Kidney capillary endothelial cell (primary cell): ENCODE results near the gene TBKBP1.
A peak's percentile ranks its signal among the peaks of the same experiment; 100 is the strongest.
"Not testable (repeated sequence)": the region's sequence is repeated elsewhere in the genome, so short reads cannot be mapped to it uniquely, and the experiment has no call there.

Experiments
- DNase-seq: peaks from one replicate; pipeline ENCODE4 v3.0.0-alpha.2; 2018; ENCODE audit warnings: low spot score

The TBKBP1 gene

DNA sequence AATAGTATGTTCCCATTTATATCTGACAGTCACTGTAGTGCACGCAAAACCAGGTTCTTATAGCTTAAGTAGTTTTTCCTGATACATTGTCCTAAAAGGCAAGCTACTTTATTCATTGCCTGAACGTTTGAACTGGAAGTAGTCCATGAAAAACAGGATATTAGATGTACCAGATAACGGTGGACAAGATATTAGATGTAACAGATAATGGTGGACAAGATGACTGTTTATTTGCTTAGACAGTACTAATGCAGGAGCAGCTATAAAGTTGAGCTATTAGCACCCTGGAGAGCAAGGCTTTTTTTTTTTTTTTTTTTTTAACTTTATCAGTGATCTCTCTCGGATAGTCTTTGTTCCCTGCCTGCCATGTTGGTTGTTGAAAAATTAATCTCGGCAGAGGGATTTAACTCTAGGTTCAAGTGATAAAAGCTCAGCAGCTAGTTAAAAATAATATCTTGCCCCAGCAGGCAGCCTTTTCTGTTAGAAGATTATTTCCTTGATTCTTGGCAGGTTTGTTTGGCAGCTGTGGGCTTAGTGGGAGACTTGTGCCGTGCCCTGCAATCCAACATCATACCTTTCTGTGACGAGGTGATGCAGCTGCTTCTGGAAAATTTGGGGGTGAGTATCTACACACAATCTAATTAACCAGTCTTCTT, 17.3 kb upstream of the TBKBP1 start:
- no peak for DNase-seq

DNA sequence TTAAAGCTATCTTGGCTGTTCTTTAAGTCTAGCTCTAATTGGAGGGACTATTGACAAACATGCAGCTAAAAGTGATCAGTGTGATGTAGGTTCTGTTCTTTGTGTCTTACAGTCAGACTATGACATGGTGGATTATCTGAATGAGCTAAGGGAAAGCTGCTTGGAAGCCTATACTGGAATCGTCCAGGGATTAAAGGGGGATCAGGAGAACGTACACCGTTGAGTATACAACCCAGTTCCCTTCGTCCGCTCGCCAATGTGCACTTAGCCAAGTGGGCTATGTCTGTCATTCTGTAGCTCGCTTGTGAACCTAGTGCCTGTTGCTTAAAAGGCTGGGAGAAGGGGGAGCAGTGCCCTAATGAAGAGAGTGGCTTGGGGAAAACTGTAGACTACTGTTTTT, 15.8 kb upstream of the TBKBP1 start:
- no peak for DNase-seq

DNA sequence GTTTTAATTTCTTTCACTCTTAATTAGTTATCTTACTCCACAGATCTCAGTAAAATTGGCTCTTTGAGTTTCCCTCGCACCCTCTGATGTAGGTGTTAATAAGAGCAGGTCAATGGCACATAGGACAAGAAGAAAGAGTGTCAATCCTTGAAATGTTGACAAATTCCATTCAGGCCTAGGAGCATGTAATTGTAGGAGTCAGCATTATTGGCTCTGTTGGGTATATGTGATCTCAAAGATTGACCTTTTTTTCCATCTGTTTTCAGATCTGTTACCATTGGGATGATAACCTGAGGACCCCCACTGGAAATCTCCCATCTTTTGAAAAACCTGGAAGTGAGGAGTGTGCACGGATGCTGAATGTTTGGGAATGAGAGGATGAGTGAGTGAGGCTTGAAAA, 11.8 kb upstream of the TBKBP1 start:
- DNase-seq: no peak

DNA sequence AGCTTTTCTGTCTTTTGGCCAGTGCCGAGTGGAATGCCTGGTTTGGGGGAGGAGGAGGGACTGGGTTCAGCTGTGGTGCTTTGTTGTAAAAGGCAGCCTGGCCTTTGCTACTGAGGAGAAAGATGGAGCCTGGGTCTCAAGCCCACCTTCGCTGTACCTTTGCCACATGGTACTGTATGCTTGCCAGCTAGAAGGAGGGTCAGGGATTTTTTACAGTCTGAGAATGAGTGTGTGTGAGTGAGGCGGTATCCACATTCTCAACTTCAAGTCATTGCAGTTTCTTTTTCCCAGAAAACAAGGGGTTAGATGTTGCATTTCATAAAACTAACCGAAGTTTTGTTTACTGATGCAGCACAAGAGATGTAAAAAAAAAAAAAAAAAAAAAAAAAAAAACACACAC, 11.2 kb upstream of the TBKBP1 start:
- not testable (repeated sequence) for DNase-seq

DNA sequence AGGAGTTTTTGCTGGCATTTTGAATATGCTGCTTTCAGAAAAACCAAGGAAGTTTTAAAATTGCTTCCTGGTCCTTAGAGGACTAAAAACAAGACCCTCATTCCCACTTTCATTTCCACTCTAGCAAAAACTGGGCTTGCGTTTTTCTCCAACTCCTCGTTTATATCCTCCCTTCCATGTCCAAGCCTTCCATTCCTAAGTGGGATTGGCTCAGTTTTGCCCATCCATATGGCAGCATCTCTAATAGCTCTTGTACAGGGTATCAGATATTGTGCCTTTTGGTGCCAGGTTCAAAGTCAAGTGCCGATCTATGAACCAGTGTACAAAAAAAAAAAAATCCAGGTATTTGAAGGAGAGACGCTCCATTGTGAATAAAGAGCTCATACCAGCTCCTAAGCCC, 9.9 kb upstream of the TBKBP1 start:
- DNase-seq: no peak

DNA sequence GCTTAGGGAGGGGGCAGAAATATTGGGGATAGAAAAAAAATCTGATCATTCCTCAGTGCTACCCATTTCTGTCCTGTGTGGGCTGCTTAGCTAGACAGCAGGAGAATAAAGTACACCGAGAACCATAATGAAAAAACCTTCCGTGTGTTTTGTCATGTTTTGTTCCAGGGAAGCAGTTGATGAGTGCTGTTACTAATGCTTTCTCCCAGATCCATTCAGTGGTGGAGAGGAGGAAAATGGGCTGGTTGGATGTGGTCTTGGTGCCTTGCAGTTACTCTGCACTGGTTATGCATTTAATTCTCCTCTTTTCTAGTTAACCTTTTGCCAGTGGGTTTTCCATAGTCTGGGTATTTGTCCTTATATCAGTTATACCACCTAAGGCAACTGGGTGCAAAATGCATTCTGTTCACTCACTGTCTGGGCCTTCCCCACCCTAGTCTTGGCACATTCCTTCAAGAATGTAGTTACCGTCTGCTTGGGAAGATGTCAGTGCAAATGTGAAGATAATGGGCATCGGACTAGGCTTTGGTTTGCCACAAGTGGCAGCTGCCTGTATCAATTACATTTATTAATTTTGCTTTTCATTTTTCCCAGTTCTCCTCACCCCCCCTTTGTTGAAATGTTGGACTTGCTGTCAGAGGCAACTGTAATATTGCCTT, 9.3 kb upstream of the TBKBP1 start:
- no peak for DNase-seq

DNA sequence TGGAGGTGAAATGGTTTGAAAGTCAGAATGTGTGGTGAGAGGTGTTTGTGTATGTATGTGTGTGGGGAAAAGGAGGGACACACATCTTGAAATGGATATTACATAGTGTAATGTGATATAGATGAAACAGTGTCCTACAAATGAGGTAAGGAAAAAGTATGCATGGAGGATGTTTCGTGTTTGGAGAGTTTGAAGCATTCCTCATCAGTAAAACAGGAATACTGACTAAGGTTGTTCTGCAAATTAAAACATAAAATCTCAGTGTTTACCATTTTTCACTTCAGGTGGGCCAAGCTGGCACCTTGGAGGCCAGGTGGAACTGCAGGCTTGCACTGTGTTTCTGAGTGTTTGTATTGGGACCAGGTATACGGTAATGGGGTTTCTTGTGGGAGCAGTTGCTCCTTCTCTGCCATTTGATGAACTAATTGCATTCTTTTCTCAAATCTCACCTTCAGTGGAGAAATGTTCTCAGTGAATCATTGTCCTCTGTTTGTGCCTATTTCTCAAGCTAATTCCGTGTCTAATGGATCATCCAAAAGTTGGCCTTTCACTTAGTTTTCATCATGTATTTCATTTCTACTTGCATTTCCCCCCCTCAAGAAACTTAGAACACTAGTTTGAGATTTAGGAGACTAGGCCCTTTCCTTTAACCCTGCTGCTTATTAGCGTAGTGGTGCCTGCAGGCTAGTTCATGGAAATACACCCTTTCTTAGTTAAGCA, 8.2 kb upstream of the TBKBP1 start:
- no peak for DNase-seq

DNA sequence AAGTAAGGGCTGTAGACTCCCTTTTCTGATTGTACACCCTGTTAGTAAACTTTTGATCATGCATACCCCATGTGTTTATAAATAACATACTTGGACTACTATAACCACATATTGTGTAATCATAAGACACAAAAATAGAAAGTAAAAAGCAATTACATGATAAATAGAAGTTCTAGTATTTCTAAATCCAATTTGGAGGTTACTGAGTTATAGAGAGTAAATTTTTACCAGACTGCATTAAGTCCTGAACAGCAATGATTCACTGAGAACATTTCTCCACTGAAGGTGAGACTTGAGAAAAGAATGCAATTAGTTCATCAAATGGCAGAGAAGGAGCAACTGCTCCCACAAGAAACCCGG, 7.7 kb upstream of the TBKBP1 start:
- no peak for DNase-seq

DNA sequence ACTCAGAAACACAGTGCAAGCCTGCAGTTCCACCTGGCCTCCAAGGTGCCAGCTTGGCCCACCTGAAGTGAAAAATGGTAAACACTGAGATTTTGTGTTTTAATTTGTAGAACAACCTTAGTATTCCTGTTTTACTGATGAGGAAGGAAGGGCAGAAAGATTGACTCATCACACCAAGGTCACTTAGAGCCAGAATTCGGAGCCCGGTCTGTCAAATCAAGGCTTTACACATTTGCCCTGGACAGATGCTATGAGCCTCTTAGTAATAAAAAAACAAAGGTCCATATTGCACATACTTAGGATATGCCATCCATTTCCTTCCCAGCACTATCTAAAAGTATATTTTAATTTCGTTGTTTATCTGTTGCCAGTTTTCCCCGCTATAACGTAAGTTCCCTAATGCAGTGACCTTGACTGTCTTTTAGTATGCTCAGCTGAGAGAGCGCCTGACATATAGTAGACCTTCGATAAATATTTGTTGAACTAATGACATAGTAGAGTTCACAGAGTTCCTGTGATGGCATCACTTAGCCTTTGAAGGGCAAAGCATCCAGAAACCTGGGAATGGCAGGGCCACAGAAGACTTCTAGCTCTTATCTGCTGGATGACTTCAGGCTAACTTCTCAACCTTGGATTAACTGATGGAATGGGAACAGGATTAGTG, 7.2 kb upstream of the TBKBP1 start:
- DNase-seq: peak; percentile 53

DNA sequence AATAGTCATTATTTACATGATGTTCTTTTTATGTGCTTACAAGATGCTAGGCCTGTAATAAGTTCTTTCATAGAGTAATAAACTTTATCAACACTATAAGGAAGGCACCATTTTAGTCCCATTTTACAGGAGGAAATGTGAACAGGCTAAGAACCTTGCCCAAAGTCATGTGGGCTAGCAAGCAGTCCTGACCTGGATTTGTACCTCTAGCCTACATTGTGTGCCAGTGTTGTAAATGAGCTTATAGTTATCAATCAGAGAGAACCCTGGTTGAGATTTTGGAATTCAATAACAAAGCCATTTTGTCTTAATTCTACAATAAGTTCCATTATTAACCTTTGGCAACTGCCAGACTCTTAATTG, 6.7 kb upstream of the TBKBP1 start:
- DNase-seq: no peak

DNA sequence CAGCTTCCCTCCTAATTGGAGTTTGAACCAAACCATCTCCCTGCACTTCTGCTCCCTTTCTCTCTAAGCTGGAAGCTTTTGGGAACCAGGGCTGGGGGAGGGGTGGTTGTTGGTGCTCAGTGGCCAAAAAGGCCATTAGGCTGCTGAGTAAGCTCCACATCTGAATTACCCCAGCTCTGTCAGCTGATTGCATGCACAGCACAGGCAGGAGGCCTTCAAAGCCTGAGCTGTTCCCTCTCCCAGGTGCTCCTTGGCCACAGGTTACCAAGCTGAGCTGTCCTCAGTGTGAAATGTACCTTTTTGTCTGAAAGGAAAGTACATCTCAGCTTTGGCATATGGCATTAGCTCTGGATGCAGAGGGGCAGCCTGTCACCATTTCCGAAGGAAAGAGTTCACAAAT, 6.2 kb upstream of the TBKBP1 start:
- no peak for DNase-seq

DNA sequence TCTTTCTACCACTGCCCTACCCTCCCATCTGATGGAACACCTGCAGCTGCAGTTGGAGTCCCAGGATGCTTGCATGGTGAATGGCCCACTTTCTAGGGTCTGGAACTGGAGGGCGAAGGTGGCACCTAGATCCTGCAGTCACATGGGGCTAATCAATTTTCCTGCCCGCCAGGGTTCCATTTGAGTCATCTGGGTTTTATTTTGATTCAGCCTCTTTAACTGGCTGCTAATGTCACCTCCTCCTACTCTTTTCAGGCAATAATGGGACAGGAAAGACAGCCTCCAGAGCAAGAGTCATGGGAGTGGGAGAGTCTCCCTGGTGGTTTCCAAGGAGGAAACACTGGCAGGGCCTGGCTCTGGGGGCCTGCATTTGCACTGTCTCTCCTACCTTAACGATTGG, 3.8 kb upstream of the TBKBP1 start:
- DNase-seq: no peak

DNA sequence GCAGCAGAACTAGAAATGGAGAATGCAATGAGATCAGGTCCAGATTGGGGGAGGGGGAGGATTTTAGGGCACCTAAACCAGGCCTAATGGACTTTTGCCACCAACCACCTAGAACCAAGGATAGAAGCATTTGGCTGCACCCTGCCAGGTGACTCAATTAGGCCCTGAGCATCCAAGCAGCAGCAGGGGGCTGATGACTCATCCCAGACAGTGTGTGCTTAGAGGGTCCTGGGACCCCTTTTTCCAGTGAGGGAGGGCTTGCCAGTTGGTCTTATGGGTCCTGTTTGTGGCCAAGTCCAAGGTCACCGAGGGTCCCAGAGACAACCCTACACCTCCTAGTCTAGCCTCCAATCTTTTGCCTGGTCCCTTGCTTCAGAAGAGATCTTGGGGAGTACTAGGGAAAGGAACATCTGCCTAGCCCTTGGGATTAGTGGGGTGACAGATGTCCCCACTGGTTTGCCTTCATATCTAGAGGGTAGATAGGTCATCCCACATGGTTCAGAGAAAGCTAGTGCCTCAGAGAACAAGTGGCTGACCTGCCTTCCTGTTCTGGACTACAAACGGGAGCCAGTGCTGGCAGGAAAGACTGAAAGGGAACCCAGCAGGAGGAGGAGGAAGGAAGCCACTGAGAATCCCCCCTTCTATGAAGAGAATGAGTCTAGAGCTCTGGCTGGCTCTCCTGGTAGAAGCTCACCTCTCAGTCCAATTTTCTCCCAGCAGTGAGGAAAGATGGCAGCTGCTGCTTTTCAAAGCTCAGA, 1.6 kb upstream of the TBKBP1 start:
- DNase-seq: no peak

DNA sequence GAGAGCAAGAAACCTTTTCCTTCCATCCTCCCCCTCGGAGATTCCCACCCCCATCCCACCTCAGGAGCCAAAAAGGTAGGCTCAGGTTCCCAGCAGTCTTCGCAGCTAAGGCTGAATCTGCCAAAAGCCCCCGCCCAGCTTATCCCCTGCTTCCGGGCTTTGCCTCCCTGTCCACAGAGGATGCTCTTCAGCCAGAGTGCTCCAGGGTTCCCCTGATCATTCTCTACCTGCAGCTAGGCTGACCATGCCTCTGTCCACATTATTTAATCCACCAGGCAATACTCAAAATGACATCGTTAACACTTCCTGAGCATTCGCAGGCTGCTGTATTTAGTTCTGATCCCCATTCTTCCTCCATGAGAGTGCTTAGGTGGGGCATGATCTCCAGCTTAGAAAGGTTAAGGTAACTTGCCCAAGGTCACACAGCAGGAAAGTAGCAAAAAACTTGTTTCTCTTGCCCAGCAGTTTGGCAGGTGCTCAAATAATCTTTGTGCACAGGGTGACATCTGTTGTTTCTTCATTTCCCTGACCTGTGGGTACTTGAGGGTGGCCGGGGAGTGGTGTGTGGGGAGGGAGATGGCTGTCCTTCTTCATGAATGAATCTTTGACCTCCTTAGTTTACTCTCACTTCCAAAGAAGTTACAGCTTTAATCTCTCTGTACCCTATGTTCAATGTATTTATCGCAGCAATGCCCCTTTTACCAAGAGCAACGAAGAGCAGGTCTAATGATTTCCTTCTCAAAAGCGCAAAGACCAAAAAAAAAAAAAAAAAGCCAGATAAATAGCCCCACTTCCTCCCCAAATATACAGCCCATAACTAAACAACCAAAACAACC, 848 bp upstream of the TBKBP1 start:
- no peak for DNase-seq

DNA sequence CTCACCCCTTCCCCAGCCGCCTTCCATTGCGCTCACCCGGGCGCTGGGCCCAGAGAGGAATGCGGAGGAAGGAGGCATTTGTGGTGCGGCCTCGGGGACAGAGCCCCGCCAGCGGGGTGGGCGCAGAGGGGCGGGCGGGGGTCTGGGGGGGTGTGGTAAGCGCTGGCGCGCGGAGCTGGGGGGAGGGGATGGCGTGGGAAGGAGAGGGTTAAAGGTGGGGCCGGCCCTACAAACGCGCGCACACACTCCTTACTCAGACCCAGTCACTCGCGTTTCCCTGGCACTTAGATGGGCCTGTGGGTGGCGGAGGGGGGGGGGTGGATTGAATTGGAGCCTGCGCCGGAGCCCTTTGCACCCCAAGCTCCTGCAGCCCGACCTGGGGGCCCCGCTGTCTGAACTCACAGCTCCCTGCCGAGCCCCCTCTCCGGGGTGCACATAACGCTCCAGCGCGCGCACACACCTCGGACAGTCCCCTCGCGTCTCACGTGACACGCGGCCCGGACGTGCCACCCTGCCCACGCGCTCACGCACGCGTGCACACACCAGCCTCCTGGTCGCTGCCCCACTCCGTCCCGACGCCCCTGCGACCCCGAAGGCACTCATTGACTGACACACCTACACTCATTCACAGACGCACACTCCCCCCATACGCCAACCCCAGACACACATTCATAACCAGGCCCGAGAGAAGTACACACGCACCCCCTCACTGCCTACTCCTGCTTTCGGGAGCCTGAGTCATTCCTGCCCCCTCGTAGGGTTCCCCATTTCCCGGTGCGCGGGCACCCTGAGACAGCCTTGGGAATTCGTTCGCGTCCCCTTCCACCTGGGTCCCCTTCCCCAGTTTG, 844 bp downstream of the TBKBP1 start:
- peak; percentile 56 for DNase-seq

DNA sequence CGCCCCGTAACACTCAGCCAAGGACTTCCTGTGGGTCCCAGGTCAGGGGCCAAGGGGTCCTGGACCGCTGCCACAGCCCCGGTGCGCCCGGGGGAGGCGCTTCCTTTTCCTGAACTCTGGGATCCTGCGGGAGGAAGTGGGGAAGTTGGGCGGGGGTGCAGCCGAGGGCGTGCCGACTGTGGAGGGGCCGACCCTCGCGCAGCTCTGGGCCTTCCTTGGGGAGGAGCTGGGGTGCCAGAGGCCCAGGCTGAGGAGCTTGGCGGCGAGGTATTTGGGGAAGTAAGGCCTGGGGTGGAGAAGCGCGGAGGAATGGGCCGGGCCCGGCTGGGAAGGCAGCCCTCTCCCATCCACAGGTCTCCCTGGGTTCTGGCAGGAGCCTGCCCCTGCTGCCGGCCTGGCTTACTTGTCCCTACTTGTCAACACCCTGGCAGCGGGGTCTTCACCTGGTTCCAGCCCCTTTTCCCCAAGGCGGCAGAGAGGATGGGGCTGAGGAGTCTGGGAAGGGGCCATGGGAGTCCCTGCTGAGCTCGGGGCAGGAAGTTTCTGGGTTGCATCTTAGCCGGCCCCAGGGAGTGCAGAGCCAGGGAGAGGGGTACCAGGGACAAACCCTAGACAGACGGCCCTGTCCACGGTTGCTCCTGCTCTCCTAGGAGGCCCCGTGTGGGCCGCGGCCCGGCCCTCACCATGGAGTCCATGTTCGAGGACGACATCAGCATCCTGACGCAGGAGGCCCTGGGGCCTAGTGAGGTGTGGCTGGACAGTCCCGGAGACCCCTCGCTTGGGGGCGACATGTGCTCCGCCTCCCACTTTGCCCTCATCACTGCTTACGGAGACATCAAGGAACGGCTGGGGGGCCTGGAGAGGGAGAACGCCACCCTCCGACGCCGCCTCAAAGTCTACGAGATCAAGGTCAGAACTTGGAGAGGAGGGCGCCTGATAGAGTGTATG, 1.7 kb downstream of the TBKBP1 start:
- DNase-seq: peak; percentile 37

DNA sequence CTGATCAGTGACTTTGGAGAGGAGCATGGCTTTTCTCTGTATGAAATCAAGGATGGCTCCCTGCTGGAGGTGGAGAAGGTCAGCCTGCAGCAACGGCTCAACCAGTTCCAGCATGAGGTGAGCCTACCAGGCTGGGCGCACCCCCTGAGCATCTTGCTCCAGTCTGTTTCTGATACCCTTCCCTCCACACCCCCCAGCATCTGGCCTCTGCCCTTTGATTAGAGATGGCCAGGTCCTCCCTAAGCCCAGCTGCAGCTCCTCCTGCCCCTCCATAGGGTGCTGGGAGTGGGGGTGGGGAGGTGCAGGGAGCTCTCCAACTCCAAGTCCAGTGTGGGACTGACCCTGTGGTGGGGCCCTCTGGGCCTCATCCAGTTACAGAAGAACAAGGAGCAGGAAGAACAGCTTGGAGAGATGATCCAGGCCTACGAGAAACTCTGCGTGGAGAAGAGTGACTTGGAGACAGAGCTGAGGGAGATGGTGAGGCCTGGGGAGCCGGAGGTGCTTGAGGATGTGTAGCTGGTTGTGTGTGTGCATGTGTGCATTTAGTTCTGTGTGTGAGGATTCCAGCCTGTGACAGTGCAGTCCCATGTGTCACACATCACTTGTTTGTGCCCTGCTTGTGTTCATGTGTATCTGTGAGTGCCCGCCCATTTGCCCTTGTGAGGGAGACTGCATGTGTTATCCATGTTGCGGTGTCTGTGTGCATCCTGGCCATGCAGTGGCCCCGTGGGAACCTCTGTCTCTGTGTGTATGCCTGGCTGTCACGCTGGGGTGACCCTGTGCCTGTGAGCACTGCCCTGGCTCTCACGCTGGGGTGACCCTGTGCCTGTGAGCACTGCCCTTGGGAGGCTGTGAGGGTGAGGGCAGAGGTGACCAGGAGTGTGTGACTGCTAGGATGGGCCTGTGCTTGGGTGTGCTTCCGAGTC, 3.0 kb downstream of the TBKBP1 start:
- no peak for DNase-seq
